IMR-90 (cell line): ENCODE measurements around the gene EIF2AK2. TPM values are rescaled to one million over a fixed set of nuclear protein-coding genes. Genes with fewer than 3 reads are reported as not detected.

Experiments used
- ATAC-seq: fragments of 200-7000 bp; cut with Tn5 transposase; 2 replicates; pipeline ENCODE4 v1.9.1; 2020; ENCODE audit warnings: low read depth, mild to moderate bottlenecking, moderate library complexity
- BruUV-seq: library from RNA; stranded (reverse); fragments of 400-500 nt; replicated peaks from 2 replicates; lab custom pipeline; 2021; lab: Mats Ljungman, UMichigan
- CTCF ChIA-PET: fragments of 300-600 bp; formaldehyde crosslinking; extraction: SDS; loops from one replicate; lab custom pipeline; 2021; ENCODE audit warnings: antibody characterized with exemption; lab: Yijun Ruan, JAX
- POLR2A ChIA-PET: fragments of 300-600 bp; sonication (Branson Sonifier 250); formaldehyde crosslinking; loops from one replicate; lab custom pipeline; 2022; ENCODE audit warnings: antibody characterized with exemption; ENCODE audit not compliant: unreplicated experiment; lab: Charles Lee
- DNase-seq: peaks from one replicate; pipeline ENCODE4 v3.0.0; 2013
- H2AFZ ChIP-seq: replicated peaks from 2 replicates; pipeline ENCODE3; 2013; ENCODE audit warnings: low read length, mild to moderate bottlenecking; ENCODE audit not compliant: poor library complexity
- H2AK5ac ChIP-seq: 2 replicates; pipeline ENCODE4 v1.6.1; 2013; ENCODE audit warnings: low read depth, low read length, inconsistent platforms
- H2AK9ac ChIP-seq: replicated peaks from 2 replicates; pipeline ENCODE3; 2013; ENCODE audit warnings: mild to moderate bottlenecking, low read depth, low read length, moderate library complexity; ENCODE audit not compliant: poor library complexity
- H2BK120ac ChIP-seq: 2 replicates; pipeline ENCODE4 v1.6.1; 2013; ENCODE audit warnings: low read depth, low read length, inconsistent platforms
- H2BK15ac ChIP-seq: 3 replicates; pipeline ENCODE4 v1.6.1; 2013; ENCODE audit warnings: low read depth, low read length, inconsistent platforms
- H2BK20ac ChIP-seq: 2 replicates; pipeline ENCODE4 v1.6.1; 2013; ENCODE audit warnings: low read depth, mild to moderate bottlenecking, inconsistent platforms, low read length, moderate library complexity
- H2BK5ac ChIP-seq: 2 replicates; pipeline ENCODE4 v1.6.1; 2013; ENCODE audit warnings: mild to moderate bottlenecking, low read depth, low read length, inconsistent platforms; ENCODE audit not compliant: poor library complexity, severe bottlenecking
- H3K14ac ChIP-seq: replicated peaks from 2 replicates; pipeline ENCODE4 v1.6.1; 2013; ENCODE audit warnings: low read depth, low read length, inconsistent platforms
- H3K18ac ChIP-seq: 2 replicates; pipeline ENCODE4 v1.6.1; 2013; ENCODE audit warnings: low read depth, low read length, control low read depth
- H3K23ac ChIP-seq: 2 replicates; pipeline ENCODE4 v1.6.1; 2013; ENCODE audit warnings: low read depth, low read length, inconsistent platforms
- H3K27ac ChIP-seq: 2 replicates; pipeline ENCODE4 v1.5.1; 2013; ENCODE audit warnings: mild to moderate bottlenecking, control low read depth, low read length; ENCODE audit not compliant: insufficient read depth
- H3K27me3 ChIP-seq: 2 replicates; pipeline ENCODE4 v1.6.1; 2013; ENCODE audit warnings: low read length; ENCODE audit not compliant: control insufficient read depth, insufficient read depth
- H3K36me3 ChIP-seq: 2 replicates; pipeline ENCODE4 v1.6.1; 2013; ENCODE audit warnings: low read length, mixed read lengths; ENCODE audit not compliant: control insufficient read depth, insufficient read depth
- H3K4ac ChIP-seq: 2 replicates; pipeline ENCODE4 v1.6.1; 2013; ENCODE audit warnings: low read depth, low read length, inconsistent platforms
- H3K4me1 ChIP-seq: 2 replicates; pipeline ENCODE4 v1.6.1; 2013; ENCODE audit warnings: low read length, mixed read lengths; ENCODE audit not compliant: control insufficient read depth, insufficient read depth
- H3K4me2 ChIP-seq: 2 replicates; pipeline ENCODE4 v1.6.1; 2013; ENCODE audit warnings: low read depth, mild to moderate bottlenecking, control low read depth, low read length, moderate library complexity
- H3K4me3 ChIP-seq: 2 replicates; pipeline ENCODE4 v1.5.1; 2013; ENCODE audit warnings: low read depth, mild to moderate bottlenecking, control low read depth, low read length, moderate library complexity; ENCODE audit not compliant: insufficient read depth
- H3K56ac ChIP-seq: 2 replicates; pipeline ENCODE4 v1.6.1; 2013; ENCODE audit warnings: low read length, inconsistent platforms; ENCODE audit not compliant: insufficient read depth; ENCODE audit errors: extremely low read depth
- H3K79me1 ChIP-seq, 2 experiments: 2 replicates each; pipeline ENCODE4 v1.6.1; 2013; ENCODE audit warnings: low read length in 2 of 2, inconsistent platforms in 1 of 2, low read depth in 1 of 2
- H3K9ac ChIP-seq: 2 replicates; pipeline ENCODE4 v1.6.1; 2013; ENCODE audit warnings: low read depth, low read length, control low read depth
- H3K9me1 ChIP-seq: 2 replicates; pipeline ENCODE4 v1.6.1; 2013; ENCODE audit warnings: low read length, inconsistent platforms; ENCODE audit not compliant: insufficient read depth
- H3K9me3 ChIP-seq: 2 replicates; pipeline ENCODE4 v1.6.1; 2013; ENCODE audit warnings: low read length; ENCODE audit not compliant: control insufficient read depth, insufficient read depth
- H4K20me1 ChIP-seq: 2 replicates; pipeline ENCODE4 v1.6.1; 2013; ENCODE audit warnings: low read length, inconsistent platforms; ENCODE audit not compliant: insufficient read depth
- H4K5ac ChIP-seq: 2 replicates; pipeline ENCODE4 v1.6.1; 2013; ENCODE audit warnings: mild to moderate bottlenecking, low read depth, low read length, control low read depth
- H4K8ac ChIP-seq, 2 experiments: 2 replicates each; pipeline ENCODE4 v1.6.1; 2013; ENCODE audit warnings: low read depth in 2 of 2, low read length in 2 of 2, control low read depth in 1 of 2, inconsistent platforms in 1 of 2
- H4K91ac ChIP-seq: 2 replicates; pipeline ENCODE4 v1.6.1; 2013; ENCODE audit warnings: low read depth, low read length, inconsistent platforms; ENCODE audit not compliant: insufficient read depth
- BHLHE40 ChIP-seq: fragments of 150-350 bp; IDR thresholded peaks from 2 replicates; pipeline ENCODE4 v1.6.1; 2016; ENCODE audit warnings: mild to moderate bottlenecking, low read depth, low read length
- CEBPB ChIP-seq: IDR thresholded peaks from 2 replicates; pipeline ENCODE4 v1.6.1; 2012; ENCODE audit warnings: low read depth, low read length, improper control_type of control experiment
- CHD1 ChIP-seq: IDR thresholded peaks from 2 replicates; pipeline ENCODE4 v1.6.1; 2012; ENCODE audit warnings: low read depth, low read length, improper control_type of control experiment
- ELK1 ChIP-seq: fragments of 150-350 bp; IDR thresholded peaks from 2 replicates; pipeline ENCODE4 v1.6.1; 2016; ENCODE audit warnings: low read depth, mild to moderate bottlenecking, low read length, moderate library complexity, borderline replicate concordance
- FOS ChIP-seq: fragments of 150-350 bp; IDR thresholded peaks from 2 replicates; pipeline ENCODE4 v1.6.1; 2016; ENCODE audit warnings: low read depth, low read length
- MAFK ChIP-seq: IDR thresholded peaks from 2 replicates; pipeline ENCODE4 v1.6.1; 2012; ENCODE audit warnings: low read depth, low read length, improper control_type of control experiment
- MAZ ChIP-seq: IDR thresholded peaks from 2 replicates; pipeline ENCODE4 v1.6.1; 2012; ENCODE audit warnings: low read depth, mild to moderate bottlenecking, low read length, improper control_type of control experiment, moderate library complexity, borderline replicate concordance
- MXI1 ChIP-seq: IDR thresholded peaks from 2 replicates; pipeline ENCODE4 v1.6.1; 2012; ENCODE audit warnings: low read depth, mild to moderate bottlenecking, low read length, moderate library complexity, borderline replicate concordance
- NFE2L2 ChIP-seq: fragments of 150-350 bp; IDR thresholded peaks from 2 replicates; pipeline ENCODE4 v1.6.1; 2016; ENCODE audit warnings: low read depth, mild to moderate bottlenecking, low read length
- POLR2A ChIP-seq: IDR thresholded peaks from 2 replicates; pipeline ENCODE4 v1.6.1; 2012; ENCODE audit warnings: mild to moderate bottlenecking, low read depth, low read length
- RAD21 ChIP-seq: IDR thresholded peaks from 2 replicates; pipeline ENCODE4 v1.6.1; 2012; ENCODE audit warnings: low read length, improper control_type of control experiment
- RCOR1 ChIP-seq: IDR thresholded peaks from 2 replicates; pipeline ENCODE4 v1.6.1; 2012; ENCODE audit warnings: mild to moderate bottlenecking, low read length, improper control_type of control experiment; ENCODE audit not compliant: insufficient replicate concordance
- RFX5 ChIP-seq: IDR thresholded peaks from 2 replicates; pipeline ENCODE4 v1.8.0; 2012; ENCODE audit warnings: low read depth, mild to moderate bottlenecking, low read length, moderate library complexity
- SMC3 ChIP-seq: fragments of 150-350 bp; IDR thresholded peaks from 2 replicates; pipeline ENCODE4 v1.6.1; 2016; ENCODE audit warnings: low read depth, mild to moderate bottlenecking, antibody characterized with exemption, low read length, moderate library complexity
- USF2 ChIP-seq: fragments of 150-350 bp; IDR thresholded peaks from 2 replicates; pipeline ENCODE4 v1.6.1; 2017; ENCODE audit warnings: mild to moderate bottlenecking, antibody characterized with exemption, low read length, low read depth
- WGBS, 2 experiments: methylation state at CpG; one replicate each; pipeline versions ENCODE4 v1.1.5 to v1.1.7; 2013; ENCODE audit warnings: missing lambda C conversion rate in 2 of 2; ENCODE audit not compliant: insufficient read length in 1 of 2; ENCODE audit errors: extremely low coverage in 2 of 2; 5-methylcytosine and 5-hydroxymethylcytosine counted together
- dilution Hi-C: fragments of 300-500 bp; cut with HindIII; formaldehyde crosslinking; loops from one replicate; pipeline ENCODE4 v1.14.3; 2018; ENCODE audit warnings: low sequenced_read_pairs; ENCODE audit not compliant: unreplicated experiment
- in situ Hi-C: fragments of 300-500 bp; cut with MboI; formaldehyde crosslinking; loops from 3 replicates; pipeline ENCODE4 v1.14.3; 2019; ENCODE audit warnings: low sequenced_read_pairs, inconsistent platforms, mixed read lengths
- intact Hi-C: fragments of 100-400 bp; cut with micrococcal nuclease; formaldehyde crosslinking; loops from 2 replicates; pipeline ENCODE4 v1.10.0; 2022
- polyA plus RNA-seq, 3 experiments: library from polyadenylated mRNA; depleted of rRNA; stranded (reverse); fragments of >200 nt; gene quantifications; 2 replicates each; pipeline ENCODE4 v1.2.3, GENCODE V29; 2012; ENCODE audit warnings: low replicate concordance in 1 of 3
- total RNA-seq: library from RNA; depleted of rRNA; stranded (reverse); fragments of >200 nt; gene quantifications from 2 replicates; pipeline ENCODE4 v1.2.3, GENCODE V29; 2012

The EIF2AK2 gene
- total and polyA plus RNA-seq, 2 of the 4 experiments (the other 2 are of a cell fraction), result 10.2 to 16.8 TPM

- in situ Hi-C loops, result loop anchor here (25.0 kb wide), 1 partner anchor 738 kb away; no protein-coding TSS in a partner anchor
- Histone ChIP-seq H2AFZ (no peak overlapping the region), H2BK5ac (no peak overlapping the region), H2BK20ac (no peak overlapping the region), H3K4me3 (no peak overlapping the region), H2BK120ac (no peak overlapping the region), H3K9me3 (no peaks in the 10 kb centered on the region), H3K79me1 (peaks cover 26 to 43% of the 10 kb centered on the region in 2 experiments), H4K91ac (no peak overlapping the region), H3K14ac (no peak overlapping the region), H4K5ac (no peak overlapping the region), H3K9me1 (peaks cover under 1% of the 10 kb centered on the region), H3K27ac (no peak overlapping the region), H3K9ac (no peak overlapping the region), H3K4me1 (no peaks in the 10 kb centered on the region), H3K4ac (no peak overlapping the region), H3K27me3 (no peaks in the 10 kb centered on the region), H2BK15ac (no peak overlapping the region), H2AK9ac (no peak overlapping the region), H3K18ac (no peak overlapping the region), H3K36me3 (peaks cover 17% of the 10 kb centered on the region), H3K23ac (no peak overlapping the region), H4K20me1 (peaks cover 3% of the 10 kb centered on the region; the same call in 1 of the 2 replicates), H4K8ac (no peak overlapping the region), H3K56ac (no peak overlapping the region), H2AK5ac (no peak overlapping the region), H3K4me2 (no peak overlapping the region)
- dilution Hi-C loops, result no loop called here
- intact Hi-C loops, result no loop called here
- CTCF ChIA-PET, result interaction anchor here (0.6 kb wide), 1 partner anchor 27 kb away, joined by 3 read pairs; no protein-coding TSS in a partner anchor
- ATAC-seq (no peak), DNase-seq (no peak)
- POLR2A ChIA-PET, result no interaction called here
- BruUV-seq, result no TSS peak
- WGBS, 2 experiments, result 100% methylated on average over 1 of the region's 6 CpGs; no CpG with 5 or more reads in 1 of the 2 experiments
- no peak for TF ChIP-seq RAD21
- TF ChIP-seq MAZ, result no peak
- no peak for TF ChIP-seq ELK1
- no peak for TF ChIP-seq MAFK
- no peak for TF ChIP-seq POLR2A
- no peak for TF ChIP-seq MXI1
- TF ChIP-seq USF2, result no peak
- no peak for TF ChIP-seq BHLHE40
- no peak for TF ChIP-seq CEBPB
- no peak for TF ChIP-seq CHD1
- TF ChIP-seq FOS, result no peak
- no peak for TF ChIP-seq RFX5
- TF ChIP-seq NFE2L2, result no peak
- no peak for TF ChIP-seq RCOR1
- TF ChIP-seq SMC3, result no peak
Observed at GRCh38 chr2:37149626-37150322, 7.0 kb downstream of the EIF2AK2 start.
